Measurements from ENCODE around the gene SEC31B. TPM values are rescaled to one million over a fixed set of nuclear protein-coding genes. Genes with fewer than 3 reads are reported as not detected.
A peak's percentile ranks its signal among the peaks of the same experiment; 100 is the strongest.

SEC31B gene
- total and polyA plus RNA-seq, 9 of the 15 experiments (the other 6 are each of a cell fraction or from before 2014, with no cell fraction given), result 0.91 to 7.0 (median 2.4) TPM

GRCh38 chr10:100562008-100562672 is 42.5 kb upstream of the SEC31B start (continued):
- TF ChIP-seq USF1 (CRISPR knock-in tag; IDR thresholded peaks at IDR 0.05), result 0 out of 2 replicates have a peak, but pooled peaks have one; percentile 8
- no peak for TF ChIP-seq ZNF217 (CRISPR knock-in tag; IDR thresholded peaks at IDR 0.05)
- TF ChIP-seq ZKSCAN8 (CRISPR knock-in tag; IDR thresholded peaks at IDR 0.05), result no peak
- TF ChIP-seq IFI16 (CRISPR knock-in tag; IDR thresholded peaks at IDR 0.05), result no peak
- TF ChIP-seq MGA (IDR thresholded peaks at IDR 0.05), result peak; percentile 54
- no peak for TF ChIP-seq ZNF197 (CRISPR knock-in tag; IDR thresholded peaks at IDR 0.05; ENCODE audit: low read depth)
- TF ChIP-seq ZBTB17 (CRISPR knock-in tag; IDR thresholded peaks at IDR 0.05), result no peak
- TF ChIP-seq RFX7 (CRISPR knock-in tag; IDR thresholded peaks at IDR 0.05), result no peak
- no peak for TF ChIP-seq HLTF (IDR thresholded peaks at IDR 0.05)
- peak; percentile 83 to 99 (median 96) for TF ChIP-seq CTCF (IDR thresholded peaks at IDR 0.05 in 2 of 3, conservative IDR thresholded peaks at IDR 0.05 in 1 of 3; ENCODE audit: insufficient read depth in 2 of 3, low read depth in 1 of 3, low read length in 3 of 3)
- TF ChIP-seq ZNF699 (CRISPR knock-in tag; IDR thresholded peaks at IDR 0.05; ENCODE audit: insufficient replicate concordance), result no peak
- TF ChIP-seq CXXC5 (CRISPR knock-in tag; IDR thresholded peaks at IDR 0.05), result peak; percentile 57
- no peak for TF ChIP-seq TAF7 (tag; IDR thresholded peaks at IDR 0.05)
- no peak for TF ChIP-seq EZH2 (IDR thresholded peaks at IDR 0.05; ENCODE audit: borderline replicate concordance, low read depth, low read length)
- no peak for TF ChIP-seq PPARD (CRISPR knock-in tag; IDR thresholded peaks at IDR 0.05)
